ENCODE results near the gene OR6X1.
"Not testable (repeated sequence)": the region's sequence is repeated elsewhere in the genome, so short reads cannot be mapped to it uniquely, and the experiment has no call there.

Gene OR6X1

DNA sequence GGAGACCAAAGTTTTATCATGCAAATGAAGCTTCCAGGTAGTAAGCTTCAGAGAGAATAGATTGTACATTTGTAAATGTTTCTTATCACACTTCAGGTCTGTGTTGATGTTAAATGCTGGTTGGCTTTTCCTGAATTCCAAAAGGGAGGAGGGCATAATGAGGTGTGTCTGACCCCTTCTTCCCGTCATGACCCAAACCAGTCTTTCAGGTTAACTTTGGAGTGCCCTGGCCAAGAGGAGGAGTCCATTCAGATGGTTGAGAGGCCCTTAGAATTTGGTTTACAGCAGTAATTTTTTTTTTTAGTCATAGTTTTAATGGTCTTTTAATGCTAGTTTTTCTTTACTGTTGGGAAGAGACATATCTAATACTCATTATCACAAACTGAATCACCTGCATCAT lies 2.5 kb downstream of the OR6X1 start:
- DNase-seq, result no peak

DNA sequence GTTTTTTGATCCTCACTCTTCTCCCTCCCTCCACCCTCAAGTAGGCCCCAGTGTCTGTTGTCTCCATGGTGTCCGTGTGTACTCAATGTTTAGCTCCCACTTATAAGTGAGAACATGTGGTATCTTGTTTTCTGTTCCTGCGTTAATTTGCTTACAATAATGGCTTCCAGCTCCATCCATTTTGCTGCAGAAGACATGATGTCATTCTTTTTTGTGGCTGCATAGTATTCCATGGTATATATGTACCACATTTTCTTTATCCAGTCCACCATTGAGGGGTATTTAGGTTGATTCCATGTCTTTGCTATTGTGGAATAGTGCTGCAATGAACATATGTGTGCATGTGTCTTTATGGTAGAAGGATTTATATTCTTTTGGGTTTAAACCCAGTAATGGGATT lies 6.0 kb downstream of the OR6X1 start:
- DNase-seq, result not testable (repeated sequence)

DNA sequence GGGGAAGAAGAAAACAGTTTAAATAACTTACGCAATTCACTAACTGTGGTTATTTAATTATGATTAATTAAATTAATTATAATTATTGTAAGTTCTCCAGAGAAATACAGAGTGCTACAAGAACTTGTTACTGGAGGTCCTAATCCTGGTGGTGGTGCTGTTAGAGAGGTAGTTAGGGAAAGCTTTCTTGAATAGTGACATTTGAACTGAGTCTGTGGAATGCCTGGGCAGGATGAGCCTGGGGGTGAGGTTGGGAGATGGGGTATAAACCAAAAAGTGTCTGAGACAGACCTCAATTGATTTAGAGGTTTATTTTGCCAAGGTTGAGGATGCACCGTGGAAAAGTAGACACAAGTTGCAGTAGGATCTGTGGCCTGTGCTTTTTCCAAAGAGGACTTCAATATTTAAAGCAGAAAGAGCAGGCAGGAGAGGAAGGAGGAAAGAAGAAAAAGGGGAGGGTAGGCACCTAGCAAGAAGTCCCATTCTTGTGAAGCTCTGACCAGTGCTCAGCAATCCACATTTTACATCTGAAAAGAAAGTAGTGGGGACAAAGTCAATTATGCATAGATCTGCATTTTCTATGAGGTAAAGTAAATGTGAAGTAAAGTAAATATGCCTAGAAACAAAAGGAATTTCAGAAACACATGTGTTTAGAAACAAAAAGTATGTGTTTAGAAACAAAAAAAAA lies 8.4 kb downstream of the OR6X1 start:
- no peak for DNase-seq

DNA sequence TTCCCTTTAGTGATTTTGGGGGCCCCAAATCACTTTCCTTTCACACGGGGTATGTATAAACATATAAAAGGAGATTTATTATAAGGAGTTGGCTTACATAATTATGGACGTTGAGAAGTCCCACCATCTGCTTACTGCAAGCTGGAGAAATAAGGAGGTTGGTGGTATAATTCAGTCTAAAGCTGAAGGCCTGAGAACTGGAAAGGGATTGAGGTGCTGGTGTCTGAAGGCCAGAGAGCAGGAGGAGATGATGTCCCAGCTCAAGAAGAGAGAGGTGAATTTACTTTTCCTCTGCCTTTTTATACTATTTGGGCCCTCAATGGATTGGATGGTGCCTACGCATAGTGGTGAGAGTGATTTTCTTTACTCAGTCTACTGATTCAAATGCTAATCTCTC lies 11.6 kb downstream of the OR6X1 start:
- DNase-seq, result no peak

DNA sequence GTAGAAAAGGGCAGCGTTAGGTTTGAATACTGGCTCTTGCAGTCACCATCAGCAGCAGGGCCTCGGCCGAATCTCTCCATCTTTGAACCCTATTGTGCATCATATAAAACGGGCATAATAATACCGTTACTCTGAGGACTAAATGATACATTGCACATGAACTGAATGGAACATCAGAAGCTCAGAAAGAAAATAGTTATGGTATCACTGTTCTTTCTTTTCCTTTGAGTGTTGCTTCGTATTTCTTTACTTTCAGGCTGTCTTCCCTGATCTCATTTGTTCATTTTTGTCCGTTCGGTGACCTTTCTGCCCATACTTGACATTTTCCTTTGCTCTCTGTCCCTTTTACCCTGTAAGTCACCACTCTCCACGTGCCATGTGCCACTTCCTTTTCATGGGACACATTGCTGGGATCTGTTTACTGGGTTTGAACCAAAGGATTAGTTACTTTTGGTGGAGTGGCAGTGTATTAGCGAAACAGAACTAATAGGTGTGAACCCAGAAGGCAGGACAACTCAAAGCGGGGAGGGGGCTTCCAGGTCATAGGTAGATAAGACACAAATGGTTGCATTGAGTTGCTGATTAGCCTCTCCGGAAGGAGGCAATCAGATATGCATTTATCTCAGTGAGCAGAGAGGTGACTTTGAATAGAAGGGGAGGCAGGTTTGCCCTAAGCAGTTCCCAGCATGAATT lies 12.1 kb downstream of the OR6X1 start:
- DNase-seq, result no peak

DNA sequence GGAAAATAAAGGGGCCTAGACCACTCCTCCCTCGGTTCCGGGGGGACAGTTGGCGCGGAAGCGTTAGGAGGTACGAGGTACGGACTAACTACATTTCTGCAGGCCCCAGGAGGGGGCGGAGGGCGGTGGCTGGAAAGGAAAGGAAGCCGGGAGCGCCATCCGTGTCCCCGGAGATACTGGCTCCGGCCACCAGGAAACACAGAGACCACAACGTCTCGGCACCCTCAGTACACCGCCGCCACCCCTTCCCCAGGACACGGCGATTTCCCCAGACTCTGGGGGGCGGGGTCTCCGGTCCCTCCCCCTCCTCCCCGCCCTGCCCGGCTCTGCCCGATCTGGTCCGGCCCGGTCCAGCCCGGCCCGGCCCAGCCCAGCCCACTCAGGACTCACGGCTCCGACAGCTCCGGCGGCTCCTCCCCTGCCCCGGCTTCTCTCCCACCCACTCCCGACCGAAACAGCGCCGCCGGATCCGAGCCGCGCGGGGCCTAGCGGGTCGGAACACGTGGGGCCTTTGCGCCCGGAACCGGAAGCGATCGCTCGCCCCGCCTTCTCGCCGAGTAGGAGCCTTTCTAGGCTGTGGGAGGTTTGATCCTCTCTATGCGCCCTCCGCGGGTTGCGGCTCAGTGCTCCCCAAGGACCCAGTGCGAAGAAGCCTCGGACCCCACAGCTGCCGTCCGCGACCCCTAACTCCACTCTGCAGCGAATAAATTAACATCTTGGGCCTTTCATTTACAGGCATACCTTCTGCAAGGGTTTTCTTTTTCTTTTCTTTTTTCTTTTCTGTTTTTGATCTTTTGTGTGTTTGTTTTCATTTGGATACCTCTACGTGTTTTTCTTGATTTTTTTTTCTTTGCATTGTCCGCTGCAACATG lies 12.9 kb downstream of the OR6X1 start, which contains the start of gene ZNF202:
Gene ZNF202 (minus strand): TSS at position 502 of the 872 bp plus-strand sequence. CDS start 10,772 bp downstream, outside the sequence.
- DNase-seq, result peak; percentile 7

DNA sequence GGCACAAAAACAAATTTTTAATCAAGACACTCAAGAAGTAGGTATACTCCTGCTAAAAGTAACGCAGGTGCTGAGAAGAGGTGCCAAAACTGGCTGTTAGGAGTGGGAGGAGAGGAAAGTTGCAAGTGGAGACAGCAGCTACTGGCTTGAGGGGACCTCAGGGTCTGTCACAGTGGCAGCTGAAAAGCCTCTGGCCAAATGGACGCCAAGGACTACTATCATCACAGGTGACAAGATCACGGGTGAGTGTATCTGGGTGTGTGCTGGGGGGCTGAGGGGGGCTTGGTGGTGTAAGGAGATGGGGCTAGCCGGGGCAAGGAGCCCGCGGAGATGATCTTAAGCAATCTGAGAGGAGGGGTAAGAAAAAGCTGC lies 13.5 kb downstream of the OR6X1 start:
- DNase-seq, result no peak

DNA sequence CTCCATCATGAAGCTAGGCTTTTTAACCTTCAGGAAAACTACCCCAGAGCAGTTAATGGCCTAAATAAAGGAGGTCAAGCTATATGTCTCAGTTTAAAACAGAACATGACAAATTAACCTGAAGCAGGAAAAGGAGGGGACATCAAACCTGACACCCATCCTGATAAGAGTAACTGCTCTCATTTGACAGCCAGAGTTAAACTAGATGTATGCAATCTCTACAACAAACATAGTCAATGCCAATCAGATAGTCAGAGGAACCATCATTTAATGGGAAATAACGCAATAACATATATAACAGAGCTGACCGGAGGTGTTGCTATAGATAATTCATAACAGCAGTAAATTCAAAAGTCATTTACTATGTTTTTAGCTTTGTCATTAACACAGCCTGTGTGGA lies 15.9 kb downstream of the OR6X1 start:
- no peak for DNase-seq

DNA sequence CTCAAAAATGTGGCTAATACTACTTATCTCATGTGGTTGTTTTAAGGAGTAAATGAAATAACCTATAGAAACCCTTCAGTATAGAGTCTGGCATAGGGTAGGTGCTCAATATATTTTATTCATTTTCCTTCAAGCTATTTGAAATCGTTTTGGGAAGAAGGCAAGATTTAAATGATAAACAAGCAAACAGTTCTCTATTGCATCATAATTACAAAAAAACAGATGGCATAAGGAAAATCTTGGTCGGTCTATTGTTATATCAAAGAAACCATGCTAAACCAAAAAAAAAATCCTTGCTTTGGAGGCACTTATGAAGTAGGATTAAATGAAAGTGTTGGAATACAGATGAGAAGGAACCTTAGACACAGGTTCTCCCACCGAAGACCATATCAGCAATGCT lies 17.5 kb downstream of the OR6X1 start:
- DNase-seq, result no peak

DNA sequence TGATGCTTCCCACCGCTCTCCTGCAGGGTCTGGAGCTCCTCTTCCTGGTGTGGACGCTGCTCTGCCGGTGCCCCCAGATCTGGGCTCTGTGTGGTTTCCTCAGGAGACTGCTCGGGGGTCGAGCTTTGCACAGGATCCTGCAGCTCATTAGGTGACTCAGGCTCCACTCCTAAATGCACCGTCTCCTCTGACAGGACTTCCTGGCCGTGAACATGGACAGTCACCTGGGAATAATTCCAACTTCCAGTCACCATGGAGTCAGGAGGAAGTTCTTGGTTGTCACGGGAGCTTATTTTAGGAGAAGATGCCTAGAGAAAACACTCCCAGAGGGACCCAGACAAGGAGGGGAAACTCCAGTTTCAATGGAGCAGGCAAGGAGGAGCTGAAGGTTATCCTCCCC lies 24.7 kb downstream of the OR6X1 start:
- no peak for DNase-seq

DNA sequence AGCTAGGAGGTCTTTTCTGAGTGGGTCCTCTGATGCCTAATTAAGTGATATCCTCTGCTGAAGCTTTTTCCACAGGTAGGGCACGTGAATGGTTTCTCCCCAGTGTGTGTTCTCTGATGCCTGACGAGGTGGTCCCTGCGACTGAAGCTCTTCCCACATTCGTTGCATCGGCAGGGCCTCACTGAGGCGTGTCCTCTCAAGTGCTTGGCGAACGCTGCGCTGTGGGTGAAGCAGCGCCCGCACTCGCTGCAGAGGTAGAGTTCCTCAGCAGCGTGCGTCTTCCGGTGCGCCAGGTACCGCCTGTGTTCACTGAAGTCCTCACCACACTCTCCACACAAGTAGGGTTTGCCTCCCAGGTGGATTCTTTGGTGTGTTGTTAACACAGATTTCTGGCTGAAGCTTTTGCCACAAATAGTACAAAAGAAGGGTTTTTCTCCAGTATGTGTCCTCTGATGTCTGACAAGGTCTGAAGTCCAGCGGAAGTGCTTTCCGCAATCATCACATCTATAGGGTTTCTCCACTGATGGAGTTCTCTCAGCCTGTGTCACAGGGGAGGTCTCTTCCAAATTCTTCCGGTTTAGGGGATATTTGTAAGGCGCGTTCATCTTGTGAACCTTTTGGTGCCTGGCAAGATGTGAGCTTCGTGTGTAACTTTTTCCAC lies 28.2 kb downstream of the OR6X1 start:
- DNase-seq, result no peak

DNA sequence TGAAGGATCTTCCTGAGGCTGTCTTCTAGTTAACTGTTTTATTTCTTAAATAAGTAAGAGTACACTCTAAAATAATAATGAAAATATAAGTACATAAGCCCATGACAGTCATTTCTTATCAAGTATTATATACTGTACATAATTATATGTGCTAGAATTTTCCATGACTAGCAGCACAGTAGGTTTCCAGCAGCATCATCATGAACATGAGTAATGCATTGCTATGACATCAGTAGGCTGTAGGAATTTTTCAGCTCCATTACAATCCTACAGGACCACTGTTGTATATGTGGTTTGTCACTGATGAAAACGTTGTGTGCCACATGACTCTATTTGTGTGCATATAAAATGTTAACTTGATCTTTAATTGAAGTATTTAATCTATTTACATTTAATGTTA lies 34.9 kb downstream of the OR6X1 start:
- no peak for DNase-seq

DNA sequence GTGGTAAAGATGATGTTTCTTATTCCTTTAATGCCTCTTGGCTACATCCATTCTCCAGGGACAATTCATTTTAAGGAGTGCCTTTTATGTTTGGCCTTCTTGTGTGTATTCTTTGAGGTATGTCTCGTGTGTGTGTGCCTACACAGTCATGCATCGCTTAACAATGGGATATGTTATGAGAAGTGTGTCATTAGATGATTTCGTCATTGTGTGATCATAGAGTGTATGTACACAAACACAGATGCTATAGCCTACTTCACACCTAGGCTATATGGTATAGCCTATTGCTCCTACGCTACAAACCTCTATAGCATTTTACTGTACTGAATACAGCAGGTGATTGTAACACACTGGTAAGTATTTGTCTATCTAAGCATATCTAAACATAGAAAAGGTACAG lies 35.8 kb downstream of the OR6X1 start:
- no peak for DNase-seq

DNA sequence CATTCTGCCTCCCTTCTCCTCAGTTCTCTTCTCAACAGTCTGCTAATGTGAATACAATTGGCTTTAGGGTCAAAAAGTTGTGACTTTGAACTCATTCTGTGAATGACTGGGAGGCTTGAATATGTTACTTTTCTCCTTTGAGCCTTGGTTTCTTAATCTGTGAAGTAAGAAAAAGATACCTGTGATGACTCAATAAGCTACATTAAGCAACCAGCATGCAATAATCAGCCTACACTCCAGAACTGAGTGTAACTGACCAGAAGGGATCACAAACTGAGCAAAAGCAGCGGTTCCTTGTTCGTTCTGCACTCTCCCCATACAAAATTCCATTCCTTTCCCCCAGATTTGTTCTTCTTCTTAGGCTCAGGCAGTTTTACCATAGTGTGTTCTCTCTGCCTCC lies 36.3 kb downstream of the OR6X1 start:
- no peak for DNase-seq

DNA sequence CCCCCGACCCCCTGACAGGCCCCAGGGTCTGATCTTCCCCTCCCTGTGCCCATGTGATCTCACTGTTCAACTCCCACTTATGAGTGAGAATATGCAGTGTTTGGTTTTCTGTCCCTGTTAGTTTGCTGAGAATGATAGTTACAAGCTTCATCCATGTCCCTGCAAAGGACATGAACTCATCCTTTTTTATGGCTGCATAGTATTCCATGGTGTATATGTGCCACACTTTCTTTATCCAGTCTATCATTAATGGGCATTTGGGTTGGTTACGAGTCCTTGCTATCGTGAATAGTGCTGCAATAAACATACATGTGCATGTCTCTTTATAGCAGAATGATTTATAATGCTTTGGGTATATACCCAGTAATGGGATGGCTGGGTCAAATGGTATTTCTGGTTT lies 41.7 kb downstream of the OR6X1 start:
- not testable (repeated sequence) for DNase-seq

DNA sequence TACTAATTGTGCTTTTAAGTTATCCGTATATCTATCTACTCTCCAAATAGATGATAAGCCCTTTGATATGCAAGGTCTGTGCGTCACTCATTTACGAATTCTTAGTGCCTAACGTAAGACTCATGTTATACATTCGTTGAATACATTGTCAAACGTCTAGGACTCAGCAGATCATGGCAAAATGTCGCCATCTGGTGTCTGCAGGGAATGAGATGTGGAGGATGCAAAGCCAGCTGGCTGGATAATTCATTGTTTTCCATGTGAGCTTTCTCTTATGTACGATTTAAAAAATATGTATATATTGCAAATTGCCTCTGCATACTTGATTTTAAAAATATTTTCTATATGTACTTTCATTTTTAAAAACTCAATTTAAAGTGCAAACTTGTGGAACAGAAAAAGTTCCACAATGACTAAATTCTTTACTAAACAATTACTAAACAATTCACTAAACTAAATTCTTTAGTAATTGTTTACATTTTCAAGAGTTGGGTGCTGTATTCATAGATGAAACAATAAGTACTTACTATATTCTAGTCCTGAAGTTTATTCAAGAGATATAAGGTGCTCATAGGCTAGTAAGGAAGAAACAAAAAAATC lies 46.6 kb downstream of the OR6X1 start:
- peak; percentile 23 for DNase-seq

DNA sequence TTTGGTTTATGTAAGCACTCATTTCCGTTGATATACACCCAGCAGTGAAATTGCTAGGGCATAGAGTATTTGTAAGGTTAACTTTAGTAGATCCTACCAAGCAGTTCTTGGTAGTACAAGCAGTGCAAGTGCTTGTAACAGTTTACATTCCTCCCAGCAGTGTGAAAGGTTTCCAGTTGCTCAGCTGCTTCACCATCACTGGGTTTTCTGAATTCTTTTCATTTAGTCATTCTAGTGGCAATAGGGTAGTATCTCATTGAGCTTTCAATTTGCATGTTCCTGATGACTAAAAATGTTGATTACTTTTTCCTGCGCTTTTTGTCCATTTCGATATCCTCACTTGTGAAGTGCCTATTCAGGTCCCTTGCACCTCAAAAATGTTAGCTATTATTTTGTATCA lies 47.1 kb downstream of the OR6X1 start:
- DNase-seq, result no peak

DNA sequence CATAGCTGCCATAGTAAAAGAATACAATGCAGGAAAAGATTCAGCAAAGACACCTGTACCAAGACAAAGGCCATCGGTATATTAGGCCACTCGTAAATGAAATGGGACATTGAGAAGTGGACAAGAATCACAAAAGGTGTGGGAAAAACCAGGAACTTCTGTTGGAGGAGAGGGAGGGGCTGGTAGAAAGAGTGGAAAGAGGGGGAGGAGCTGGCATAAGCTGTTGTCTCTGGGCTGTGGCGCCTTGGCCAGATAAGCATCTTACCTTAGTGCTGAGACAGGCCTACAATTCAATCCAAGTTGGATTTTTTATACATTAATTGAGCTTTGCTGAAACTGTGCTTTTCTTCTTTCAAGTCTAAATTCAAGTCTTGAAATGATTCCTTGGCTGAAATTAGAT lies 50.0 kb downstream of the OR6X1 start:
- DNase-seq, result no peak
